HCT116 (cell line): ENCODE results near the gene PCSK6.

ENCODE experiments used
- ATF3 ChIP-seq: IDR thresholded peaks from 2 replicates; pipeline ENCODE4 v1.6.1; 2012
- CTCF ChIP-seq, 3 experiments: fragments of 200-600 bp in 1 of 3; sonication (generic) in 1 of 3; IDR thresholded peaks in 2 of 3; conservative IDR thresholded peaks in 1 of 3; 2 replicates each; pipeline ENCODE4 v1.5.1; 2012 to 2017; ENCODE audit warnings: low read depth in 2 of 3, low read length in 2 of 3, antibody characterized with exemption in 1 of 3, borderline replicate concordance in 1 of 3, control low read depth in 1 of 3, mild to moderate bottlenecking in 1 of 3, mixed read lengths in 1 of 3, mixed run types in 1 of 3, moderate library complexity in 1 of 3; ENCODE audit not compliant: insufficient read depth in 1 of 3
- EGR1 ChIP-seq: IDR thresholded peaks from 2 replicates; pipeline ENCODE4 v1.6.1; 2012; ENCODE audit warnings: low read depth
- POLR2A ChIP-seq: IDR thresholded peaks from 2 replicates; pipeline ENCODE4 v1.7.0; 2011; ENCODE audit warnings: borderline replicate concordance; ENCODE audit not compliant: insufficient read depth, insufficient read length; ENCODE audit errors: extremely low read depth
- POLR2AphosphoS5 ChIP-seq: IDR thresholded peaks from 2 replicates; pipeline ENCODE4 v1.6.1; 2011; ENCODE audit warnings: mild to moderate bottlenecking, low read depth, low read length, moderate library complexity
- RAD21 ChIP-seq: IDR thresholded peaks from 2 replicates; pipeline ENCODE4 v1.6.1; 2012; ENCODE audit warnings: low read depth, mild to moderate bottlenecking
- TCF7L2 ChIP-seq: IDR thresholded peaks from 2 replicates; pipeline ENCODE4 v1.7.0; 2011; ENCODE audit warnings: borderline replicate concordance, inconsistent platforms; ENCODE audit not compliant: insufficient read depth, insufficient read length; ENCODE audit errors: extremely low read depth
- ZBTB33 ChIP-seq: IDR thresholded peaks from 2 replicates; pipeline ENCODE4 v1.6.1; 2011; ENCODE audit warnings: mild to moderate bottlenecking, low read length, moderate library complexity; ENCODE audit not compliant: insufficient replicate concordance; ENCODE audit errors: extremely low read depth
- ZNF274 ChIP-seq: fragments of 200-500 bp; sonication (Bioruptor generic); IDR thresholded peaks from 2 replicates; pipeline ENCODE4 v1.6.1; 2014; ENCODE audit warnings: mild to moderate bottlenecking, low read depth, low read length, inconsistent platforms
- TF ChIP-seq, protein P1 (sequence below): IDR thresholded peaks from 2 replicates; pipeline ENCODE4 v1.6.1; 2012; ENCODE audit warnings: low read depth

DNA sequence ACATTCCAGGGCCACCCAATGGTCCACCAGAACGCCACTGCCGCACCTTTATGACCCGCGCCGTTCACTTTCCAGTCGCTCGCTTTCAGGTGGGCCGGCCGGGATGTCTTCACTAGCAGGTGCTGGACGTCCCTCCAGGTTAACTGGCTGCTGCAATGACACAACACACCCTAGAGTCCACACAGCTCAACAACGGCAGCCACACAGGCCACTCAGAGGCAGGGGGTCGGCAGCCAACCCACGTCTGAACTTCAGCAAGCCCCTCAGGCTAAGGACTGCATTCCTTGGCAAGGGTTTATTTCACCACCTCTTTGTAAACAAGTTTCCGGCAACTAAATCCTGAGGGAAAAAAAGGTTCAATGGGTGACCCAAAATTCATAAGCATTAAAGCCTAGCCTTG is 105.2 kb downstream of the PCSK6 start:
- TF ChIP-seq ZBTB33: no peak
- TF ChIP-seq CTCF (IDR thresholded peaks at IDR 0.05 in 2 of 3, conservative IDR thresholded peaks at IDR 0.05 in 1 of 3; ENCODE audit: borderline replicate concordance in 1 of 3, insufficient read depth in 1 of 3, low read depth in 2 of 3, low read length in 2 of 3): no peak
- TF ChIP-seq POLR2AphosphoS5: no peak
- TF ChIP-seq EGR1: no peak
- no peak for TF ChIP-seq RAD21
- TF ChIP-seq, protein P1, sequence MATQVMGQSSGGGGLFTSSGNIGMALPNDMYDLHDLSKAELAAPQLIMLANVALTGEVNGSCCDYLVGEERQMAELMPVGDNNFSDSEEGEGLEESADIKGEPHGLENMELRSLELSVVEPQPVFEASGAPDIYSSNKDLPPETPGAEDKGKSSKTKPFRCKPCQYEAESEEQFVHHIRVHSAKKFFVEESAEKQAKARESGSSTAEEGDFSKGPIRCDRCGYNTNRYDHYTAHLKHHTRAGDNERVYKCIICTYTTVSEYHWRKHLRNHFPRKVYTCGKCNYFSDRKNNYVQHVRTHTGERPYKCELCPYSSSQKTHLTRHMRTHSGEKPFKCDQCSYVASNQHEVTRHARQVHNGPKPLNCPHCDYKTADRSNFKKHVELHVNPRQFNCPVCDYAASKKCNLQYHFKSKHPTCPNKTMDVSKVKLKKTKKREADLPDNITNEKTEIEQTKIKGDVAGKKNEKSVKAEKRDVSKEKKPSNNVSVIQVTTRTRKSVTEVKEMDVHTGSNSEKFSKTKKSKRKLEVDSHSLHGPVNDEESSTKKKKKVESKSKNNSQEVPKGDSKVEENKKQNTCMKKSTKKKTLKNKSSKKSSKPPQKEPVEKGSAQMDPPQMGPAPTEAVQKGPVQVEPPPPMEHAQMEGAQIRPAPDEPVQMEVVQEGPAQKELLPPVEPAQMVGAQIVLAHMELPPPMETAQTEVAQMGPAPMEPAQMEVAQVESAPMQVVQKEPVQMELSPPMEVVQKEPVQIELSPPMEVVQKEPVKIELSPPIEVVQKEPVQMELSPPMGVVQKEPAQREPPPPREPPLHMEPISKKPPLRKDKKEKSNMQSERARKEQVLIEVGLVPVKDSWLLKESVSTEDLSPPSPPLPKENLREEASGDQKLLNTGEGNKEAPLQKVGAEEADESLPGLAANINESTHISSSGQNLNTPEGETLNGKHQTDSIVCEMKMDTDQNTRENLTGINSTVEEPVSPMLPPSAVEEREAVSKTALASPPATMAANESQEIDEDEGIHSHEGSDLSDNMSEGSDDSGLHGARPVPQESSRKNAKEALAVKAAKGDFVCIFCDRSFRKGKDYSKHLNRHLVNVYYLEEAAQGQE: no peak
- no peak for TF ChIP-seq ZNF274
- no peak for TF ChIP-seq ATF3
- TF ChIP-seq POLR2A: no peak
- no peak for TF ChIP-seq TCF7L2
